Aortic smooth muscle cell (primary cell): ENCODE results near the gene CYP2U1. TPM values are rescaled to one million over a fixed set of nuclear protein-coding genes. Genes with fewer than 3 reads are reported as not detected.

Experiments used
- total RNA-seq: library from RNA; depleted of rRNA; stranded (reverse); fragments of >200 nt; gene quantifications from 2 replicates; pipeline ENCODE4 v1.2.3, GENCODE V29; 2014

The CYP2U1 gene
- total RNA-seq: 9.0 and 10.2 TPM in 2 replicates

GRCh38 chr4:107930821-107931774, at the start of gene CYP2U1:
Gene CYP2U1 (plus strand): TSS chr4:107931549. CDS start chr4:107931644, 95 bp downstream.

GRCh38 chr4:107989537-107990386, 58.4 kb downstream of the CYP2U1 start, which contains the start of gene HADH:
Gene HADH (plus strand): TSS chr4:107989889. CDS start chr4:107989933, 44 bp downstream.

Other genes starting within 250 kb of the CYP2U1 start
- 58.5 and 74.7 TPM in 2 replicates for gene PAPSS1, start 211.3 kb upstream of the CYP2U1 start, total RNA-seq
- 77.5 and 93.9 TPM in 2 replicates for gene SGMS2, start 106.6 kb upstream of the CYP2U1 start, total RNA-seq
- 5.5 and 9.5 TPM in 2 replicates for gene HADH, start 58.3 kb downstream of the CYP2U1 start, total RNA-seq
- 0.13 and 0.31 TPM in 2 replicates for gene LEF1, start 237.4 kb downstream of the CYP2U1 start, total RNA-seq